BLaER1 treated with 17β-estradiol and CSF1 and Interleukin-3, amounts not matched to agents 10 nM and 100 nM (cell line): ENCODE data around the gene POLR2I.
"Not testable (repeated sequence)": the region's sequence is repeated elsewhere in the genome, so short reads cannot be mapped to it uniquely, and the experiment has no call there.

Source experiments
- H3K27ac ChIP-seq, 11 experiments: shearing (Covaris generic); formaldehyde crosslinking; 2 replicates each; pipeline ENCODE4 v1.8.1; 2022
- H3K27me3 ChIP-seq, 11 experiments: shearing (Covaris generic); formaldehyde crosslinking; 2 replicates each; pipeline ENCODE4 v1.8.1; 2022
- H3K36me3 ChIP-seq, 11 experiments: shearing (Covaris generic); formaldehyde crosslinking; 2 replicates each; pipeline ENCODE4 v1.8.1; 2022
- H3K4me1 ChIP-seq, 10 experiments: shearing (Covaris generic); formaldehyde crosslinking; 2 replicates each; pipeline ENCODE4 v1.8.1; 2022
- H3K4me2 ChIP-seq, 11 experiments: shearing (Covaris generic); formaldehyde crosslinking; 2 replicates each; pipeline ENCODE4 v1.8.1; 2022
- H3K4me3 ChIP-seq, 10 experiments: shearing (Covaris generic); formaldehyde crosslinking; 2 replicates each; pipeline ENCODE4 v1.8.1; 2022
- H3K9ac ChIP-seq, 11 experiments: shearing (Covaris generic); formaldehyde crosslinking; 2 replicates each; pipeline ENCODE4 v1.8.1; 2022
- H3K9me3 ChIP-seq, 11 experiments: shearing (Covaris generic); formaldehyde crosslinking; replicated peaks in 1 of 11; 2 replicates each; pipeline ENCODE4 v1.8.1; 2022
- H4K20me1 ChIP-seq, 11 experiments: shearing (Covaris generic); formaldehyde crosslinking; 2 replicates each; pipeline ENCODE4 v1.8.1; 2022
- Cebpa-rat ChIP-seq, 11 experiments: shearing (Covaris generic); IDR thresholded peaks; 2 replicates each; pipeline ENCODE4 v1.8.1; 2022

The POLR2I gene

GRCh38 chr19:36084231-36085009 is 30.3 kb downstream of the POLR2I start:
- H3K9ac ChIP-seq, result no peak overlapping the region
- peaks cover 24 to 100% (median 99%) of the 10 kb centered on the region in 11 experiments for H3K36me3 ChIP-seq

GRCh38 chr19:36082916-36083315 is 31.8 kb downstream of the POLR2I start:
- Histone ChIP-seq H3K4me2 (no peak overlapping the region), H3K9me3 (no peaks in the 10 kb centered on the region), H3K4me3 (no peak overlapping the region), H3K9ac (no peak overlapping the region), H4K20me1 (peaks cover 0 to 42% (median 0%) of the 10 kb centered on the region in 11 experiments; a peak in 5 of 22 replicates), H3K27me3 (no peaks in the 10 kb centered on the region), H3K36me3 (peaks cover 24 to 100% (median 95%) of the 10 kb centered on the region in 11 experiments), H3K27ac (no peak overlapping the region), H3K4me1 (no peaks in the 10 kb centered on the region)
- no peak for TF ChIP-seq Cebpa-rat (IDR thresholded peaks at IDR 0.05)

More at GRCh38 chr19:36084231-36085009, 30.3 kb downstream of the POLR2I start:
- no peak overlapping the region for H3K4me3 ChIP-seq
- no peak overlapping the region for H3K4me2 ChIP-seq
- TF ChIP-seq Cebpa-rat (IDR thresholded peaks at IDR 0.05), result no peak
- H4K20me1 ChIP-seq, result peaks cover 0 to 48% (median 0%) of the 10 kb centered on the region in 11 experiments; a peak in 5 of 22 replicates
- H3K9me3 ChIP-seq, result no peaks in the 10 kb centered on the region
- H3K4me1 ChIP-seq, result no peaks in the 10 kb centered on the region
- H3K27me3 ChIP-seq, result no peaks in the 10 kb centered on the region
- no peak overlapping the region for H3K27ac ChIP-seq

GRCh38 chr19:36081894-36082293 is 32.8 kb downstream of the POLR2I start:
- Histone ChIP-seq H4K20me1 (peaks cover 0 to 38% (median 0%) of the 10 kb centered on the region in 11 experiments; a peak in 5 of 22 replicates), H3K9me3 (no peaks in the 10 kb centered on the region), H3K27ac (no peak overlapping the region), H3K9ac (no peak overlapping the region), H3K4me2 (no peak overlapping the region), H3K4me3 (no peak overlapping the region), H3K4me1 (no peaks in the 10 kb centered on the region), H3K36me3 (peaks cover 24 to 100% (median 95%) of the 10 kb centered on the region in 11 experiments), H3K27me3 (no peaks in the 10 kb centered on the region)
- no peak for TF ChIP-seq Cebpa-rat (IDR thresholded peaks at IDR 0.05)

- no peaks in the 10 kb centered on the region for H3K27me3 ChIP-seq
- H3K36me3 ChIP-seq, result peaks cover 22 to 99% (median 94%) of the 10 kb centered on the region in 11 experiments
- TF ChIP-seq Cebpa-rat (IDR thresholded peaks at IDR 0.05), result no peak
Measured at GRCh38 chr19:36081385-36081784, 33.3 kb downstream of the POLR2I start.

GRCh38 chr19:36079389-36079945 is 35.2 kb downstream of the POLR2I start:
- Histone ChIP-seq H3K4me1 (no peaks in the 10 kb centered on the region), H4K20me1 (peaks cover 0 to 28% (median 0%) of the 10 kb centered on the region in 11 experiments; a peak in 5 of 22 replicates), H3K27ac (no peak overlapping the region), H3K27me3 (no peaks in the 10 kb centered on the region), H3K36me3 (peaks cover 18 to 99% (median 94%) of the 10 kb centered on the region in 11 experiments), H3K4me2 (no peak overlapping the region), H3K9ac (no peak overlapping the region), H3K4me3 (no peak overlapping the region), H3K9me3 (no peaks in the 10 kb centered on the region)
- no peak for TF ChIP-seq Cebpa-rat (IDR thresholded peaks at IDR 0.05)

More at GRCh38 chr19:36081385-36081784, 33.3 kb downstream of the POLR2I start:
- H3K4me1 ChIP-seq, result no peaks in the 10 kb centered on the region
- H3K9me3 ChIP-seq, result no peaks in the 10 kb centered on the region
- no peak overlapping the region; a peak in 1 of 22 replicates for H3K27ac ChIP-seq
- no peak overlapping the region for H3K4me3 ChIP-seq
- H3K9ac ChIP-seq, result no peak overlapping the region
- no peak overlapping the region for H3K4me2 ChIP-seq
- peaks cover 0 to 35% (median 0%) of the 10 kb centered on the region in 11 experiments; a peak in 5 of 22 replicates for H4K20me1 ChIP-seq

GRCh38 chr19:36073121-36073876 is 41.4 kb downstream of the POLR2I start:
- Histone ChIP-seq H3K4me1 (no peaks in the 10 kb centered on the region), H3K36me3 (peaks cover 0 to 98% (median 90%) of the 10 kb centered on the region in 11 experiments), H3K9me3 (peaks cover 0 to 4% (median 0%) of the 10 kb centered on the region in 11 experiments; a peak in 7 of 22 replicates), H3K27me3 (no peaks in the 10 kb centered on the region), H3K4me3 (no peak overlapping the region), H4K20me1 (peaks cover 0 to 20% (median 5%) of the 10 kb centered on the region in 11 experiments; a peak in 6 of 22 replicates), H3K27ac (no peak overlapping the region), H3K9ac (no peak overlapping the region), H3K4me2 (no peak overlapping the region)
- no peak for TF ChIP-seq Cebpa-rat (IDR thresholded peaks at IDR 0.05)

- TF ChIP-seq Cebpa-rat (IDR thresholded peaks at IDR 0.05), result no peak
- Histone ChIP-seq H3K4me2 (no peak overlapping the region), H3K27ac (no peak overlapping the region), H3K4me1 (no peaks in the 10 kb centered on the region), H4K20me1 (peaks cover 0 to 20% (median 5%) of the 10 kb centered on the region in 11 experiments; a peak in 6 of 22 replicates), H3K27me3 (no peaks in the 10 kb centered on the region), H3K9me3 (peaks cover 0 to 16% (median 8%) of the 10 kb centered on the region in 11 experiments; a peak in 13 of 22 replicates), H3K36me3 (peaks cover 12 to 98% (median 90%) of the 10 kb centered on the region in 11 experiments), H3K4me3 (no peak overlapping the region), H3K9ac (no peak overlapping the region)
Measured at GRCh38 chr19:36072081-36072480, 42.6 kb downstream of the POLR2I start.

GRCh38 chr19:36068810-36069499 is 45.7 kb downstream of the POLR2I start:
- not testable (repeated sequence) for H3K27ac ChIP-seq, H3K4me2 ChIP-seq, H3K9ac ChIP-seq, H3K4me3 ChIP-seq, H3K4me1 ChIP-seq, H3K27me3 ChIP-seq
- Histone ChIP-seq H3K9me3 (peaks cover 0 to 16% (median 8%) of the 10 kb centered on the region in 11 experiments; a peak in 13 of 22 replicates), H3K36me3 (peaks cover 23 to 99% (median 88%) of the 10 kb centered on the region in 11 experiments), H4K20me1 (peaks cover 0 to 41% (median 5%) of the 10 kb centered on the region in 11 experiments; a peak in 8 of 22 replicates)
